ENCODE data around the gene DTNA. TPM values are rescaled to one million over a fixed set of nuclear protein-coding genes. Genes with fewer than 3 reads are reported as not detected.
"Not testable (repeated sequence)": the region's sequence is repeated elsewhere in the genome, so short reads cannot be mapped to it uniquely, and the experiment has no call there.

DTNA gene
- polyA plus RNA-seq, 1 donor from 2014 or later, result 53.9 TPM

GRCh38 chr18:34921811-34922385 is 211.8 kb downstream of the DTNA start:
- no peak overlapping the region for H3K9ac ChIP-seq (ENCODE audit: low read length)
- H3K4me2 ChIP-seq (ENCODE audit: low read length), result no peak overlapping the region
- H2AFZ ChIP-seq (ENCODE audit: low read depth, low read length), result no peak overlapping the region
- no peaks in the 10 kb centered on the region for H3F3A ChIP-seq (ENCODE audit: insufficient read depth, low read length, poor library complexity, severe bottlenecking)
- H3K36me3 ChIP-seq (ENCODE audit: insufficient read depth, low read length), result no peaks in the 10 kb centered on the region
- H3K27me3 ChIP-seq (ENCODE audit: insufficient read depth, low read depth, low read length), result no peaks in the 10 kb centered on the region
- no peaks in the 10 kb centered on the region for H3K9me2 ChIP-seq (ENCODE audit: insufficient read depth, low read length)
- TF ChIP-seq SMC3 (conservative IDR thresholded peaks at IDR 0.05; ENCODE audit: poor library complexity), result no peak
- TF ChIP-seq EP300 (conservative IDR thresholded peaks at IDR 0.05; ENCODE audit: poor library complexity, severe bottlenecking), result no peak
- no peak for TF ChIP-seq REST (IDR thresholded peaks at IDR 0.05; ENCODE audit: borderline replicate concordance)
- no peak for TF ChIP-seq TAF1 (IDR thresholded peaks at IDR 0.05; ENCODE audit: low read depth)
- H3K4me3 ChIP-seq (ENCODE audit: low read length), result no peak overlapping the region
- no peak overlapping the region for H3K27ac ChIP-seq (ENCODE audit: low read length)
- H3K9me3 ChIP-seq (ENCODE audit: low read length), result no peaks in the 10 kb centered on the region
- H3K79me2 ChIP-seq (replicated peaks; ENCODE audit: insufficient read depth, low read length), result no peaks in the 10 kb centered on the region
- no peaks in the 10 kb centered on the region for H4K20me1 ChIP-seq (ENCODE audit: insufficient read depth)

GRCh38 chr18:34922594-34922993 is 212.5 kb downstream of the DTNA start:
- not testable (repeated sequence) for H3K9me3 ChIP-seq (ENCODE audit: low read length); H3K4me2 ChIP-seq (ENCODE audit: low read length); H3K27ac ChIP-seq (ENCODE audit: low read length); H3K79me2 ChIP-seq (replicated peaks; ENCODE audit: insufficient read depth, low read length); H3K9ac ChIP-seq (ENCODE audit: low read length); H2AFZ ChIP-seq (ENCODE audit: low read depth, low read length); H4K20me1 ChIP-seq (ENCODE audit: insufficient read depth); H3K9me2 ChIP-seq (ENCODE audit: insufficient read depth, low read length); H3F3A ChIP-seq (ENCODE audit: insufficient read depth, low read length, poor library complexity, severe bottlenecking); H3K36me3 ChIP-seq (ENCODE audit: insufficient read depth, low read length); H3K27me3 ChIP-seq (ENCODE audit: insufficient read depth, low read depth, low read length); H3K4me3 ChIP-seq (ENCODE audit: low read length)

GRCh38 chr18:34923911-34924310 is 213.8 kb downstream of the DTNA start:
- H4K20me1 ChIP-seq (ENCODE audit: insufficient read depth), result no peaks in the 10 kb centered on the region
- no peaks in the 10 kb centered on the region for H3K36me3 ChIP-seq (ENCODE audit: insufficient read depth, low read length)
- H3K4me2 ChIP-seq (ENCODE audit: low read length), result no peak overlapping the region
- H3K4me3 ChIP-seq (ENCODE audit: low read length), result no peak overlapping the region
- no peaks in the 10 kb centered on the region for H3K79me2 ChIP-seq (replicated peaks; ENCODE audit: insufficient read depth, low read length)
- TF ChIP-seq EP300 (conservative IDR thresholded peaks at IDR 0.05; ENCODE audit: poor library complexity, severe bottlenecking) (no peak), EZH2 (IDR thresholded peaks at IDR 0.05; ENCODE audit: borderline replicate concordance, insufficient read depth, low read length, poor library complexity, severe bottlenecking) (no peak), TAF1 (IDR thresholded peaks at IDR 0.05; ENCODE audit: low read depth) (no peak), REST (IDR thresholded peaks at IDR 0.05; ENCODE audit: borderline replicate concordance) (no peak), CTCF (IDR thresholded peaks at IDR 0.05; ENCODE audit: poor library complexity, severe bottlenecking) (no peak), MXI1 (conservative IDR thresholded peaks at IDR 0.05; ENCODE audit: poor library complexity, severe bottlenecking) (no peak)
- H3K27ac ChIP-seq (ENCODE audit: low read length), result no peak overlapping the region
- H3K9ac ChIP-seq (ENCODE audit: low read length), result no peak overlapping the region
- no peaks in the 10 kb centered on the region for H3K27me3 ChIP-seq (ENCODE audit: insufficient read depth, low read depth, low read length)
- H3F3A ChIP-seq (ENCODE audit: insufficient read depth, low read length, poor library complexity, severe bottlenecking), result no peaks in the 10 kb centered on the region
- no peaks in the 10 kb centered on the region for H3K9me2 ChIP-seq (ENCODE audit: insufficient read depth, low read length)
- no peak overlapping the region for H2AFZ ChIP-seq (ENCODE audit: low read depth, low read length)
- H3K9me3 ChIP-seq (ENCODE audit: low read length), result no peaks in the 10 kb centered on the region
